ENCODE results near the gene MROH2B.

Gene MROH2B

DNA sequence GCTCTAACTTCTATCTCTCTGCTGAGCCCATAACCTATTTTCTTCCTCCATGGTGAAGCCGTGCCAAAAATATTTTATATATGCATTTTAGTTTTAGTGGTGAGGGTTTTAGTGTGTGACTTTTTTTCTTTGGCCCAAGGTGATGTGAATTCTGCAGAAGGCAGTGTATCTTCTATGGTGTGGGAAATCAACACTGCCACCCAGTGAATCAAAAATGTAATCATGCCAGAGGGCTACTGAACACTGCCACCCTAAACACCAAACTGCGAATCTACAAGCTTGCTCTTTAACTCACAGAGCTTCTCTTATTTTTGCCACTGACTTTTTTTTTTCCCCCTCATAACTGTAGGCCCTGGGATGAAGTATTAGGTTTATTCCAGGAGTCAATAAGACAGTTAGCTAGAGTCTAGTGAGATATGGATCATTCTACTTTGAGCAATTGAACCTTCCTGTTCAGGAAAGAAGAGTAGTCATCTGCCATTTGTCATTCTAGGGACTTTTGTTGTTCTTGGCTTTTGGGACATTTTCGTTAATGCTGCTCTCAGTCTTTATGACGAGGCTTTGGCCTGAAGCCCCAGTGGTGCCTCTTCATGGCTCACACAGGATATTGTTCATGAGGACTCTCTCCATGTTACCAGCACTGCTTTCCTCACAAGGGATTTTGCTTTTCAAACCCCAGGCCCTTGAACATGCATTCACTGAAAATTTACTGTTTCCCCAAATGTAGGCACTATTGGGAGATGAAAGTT is 108.8 kb downstream of the MROH2B start:
- DNase-seq, result no peak

GRCh38 chr5:40960037-40960436 is 111.1 kb downstream of the MROH2B start:
- DNase-seq, result no peak

GRCh38 chr5:40958811-40959210 is 112.3 kb downstream of the MROH2B start:
- no peak for DNase-seq

- no peak for DNase-seq
Observed at GRCh38 chr5:40957048-40957447, 114.1 kb downstream of the MROH2B start.

DNA sequence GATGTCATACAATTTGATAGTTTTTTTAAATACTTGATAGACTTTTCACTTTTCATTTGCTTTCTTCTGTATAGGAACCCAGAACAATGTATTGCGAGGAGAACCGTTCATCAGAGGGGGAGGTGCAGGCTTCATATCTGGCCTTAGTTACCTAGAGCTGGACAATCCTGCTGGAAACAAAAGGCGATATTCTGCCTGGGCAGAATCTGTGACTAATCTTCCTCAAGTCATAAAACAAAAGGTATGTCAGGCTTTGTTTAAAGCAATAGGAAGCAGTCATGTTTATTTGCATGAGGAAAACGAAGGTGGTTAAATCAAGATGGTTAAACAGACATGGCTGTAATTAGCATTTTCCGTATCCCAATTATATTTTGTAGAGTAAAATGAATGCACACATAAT is 115.8 kb downstream of the MROH2B start:
- DNase-seq, result no peak
